Measurements from ENCODE around the gene ZNF148.

ZNF148 gene

GRCh38 chr3:125322166-125322565, 53.0 kb downstream of the ZNF148 start:
- no peak for TF ChIP-seq CTCF (IDR thresholded peaks at IDR 0.05; ENCODE audit: insufficient read depth, low read depth, low read length, missing control alignments)
- peak; percentile 12 for DNase-seq (ENCODE audit: low read depth)
- H3K4me3 ChIP-seq (ENCODE audit: low read length) = no peak overlapping the region

- no peak for TF ChIP-seq CTCF (IDR thresholded peaks at IDR 0.05; ENCODE audit: insufficient read depth, low read depth, low read length, missing control alignments)
- H3K4me3 ChIP-seq (ENCODE audit: low read length) = no peak overlapping the region
- no peak for DNase-seq (ENCODE audit: low read depth)
These were observed 55.4 kb downstream of the ZNF148 start for GRCh38 chr3:125319765-125320164.

GRCh38 chr3:125318871-125319270, 56.3 kb downstream of the ZNF148 start:
- TF ChIP-seq CTCF (IDR thresholded peaks at IDR 0.05; ENCODE audit: insufficient read depth, low read depth, low read length, missing control alignments) = no peak
- no peak overlapping the region for H3K4me3 ChIP-seq (ENCODE audit: low read length)
- DNase-seq (ENCODE audit: low read depth) = no peak

GRCh38 chr3:125318167-125318865, 56.8 kb downstream of the ZNF148 start:
- no peak overlapping the region for H3K4me3 ChIP-seq (ENCODE audit: low read length)
- no peak for TF ChIP-seq CTCF (IDR thresholded peaks at IDR 0.05; ENCODE audit: insufficient read depth, low read depth, low read length, missing control alignments)
- no peak for DNase-seq (ENCODE audit: low read depth)

- DNase-seq (ENCODE audit: low read depth) = peak; percentile 65
- no peak for TF ChIP-seq CTCF (IDR thresholded peaks at IDR 0.05; ENCODE audit: insufficient read depth, low read depth, low read length, missing control alignments)
- H3K4me3 ChIP-seq (ENCODE audit: low read length) = no peak overlapping the region
These were observed 57.4 kb downstream of the ZNF148 start for GRCh38 chr3:125317761-125318160.

- DNase-seq (ENCODE audit: low read depth) = no peak
- TF ChIP-seq CTCF (IDR thresholded peaks at IDR 0.05; ENCODE audit: insufficient read depth, low read depth, low read length, missing control alignments) = no peak
These were observed 58.2 kb downstream of the ZNF148 start for GRCh38 chr3:125316949-125317348.

GRCh38 chr3:125316246-125316645, 58.9 kb downstream of the ZNF148 start:
- no peak for TF ChIP-seq CTCF (IDR thresholded peaks at IDR 0.05; ENCODE audit: insufficient read depth, low read depth, low read length, missing control alignments)
- H3K4me3 ChIP-seq (ENCODE audit: low read length) = no peak overlapping the region
- no peak for DNase-seq (ENCODE audit: low read depth)

More at GRCh38 chr3:125316949-125317348, 58.2 kb downstream of the ZNF148 start:
- no peak overlapping the region for H3K4me3 ChIP-seq (ENCODE audit: low read length)
